OCI-LY7 (cell line): ENCODE data around the gene ACVR1. TPM values are rescaled to one million over a fixed set of nuclear protein-coding genes. Genes with fewer than 3 reads are reported as not detected.

Experiments used
- BruUV-seq: library from RNA; stranded (reverse); fragments of 400-500 nt; replicated peaks from 2 replicates; lab custom pipeline; 2021; lab: Mats Ljungman, UMichigan
- CTCF ChIA-PET: fragments of 300-600 bp; sonication (Branson Sonifier 250); formaldehyde crosslinking; loops from one replicate; lab custom pipeline; 2022; ENCODE audit warnings: antibody characterized with exemption; ENCODE audit not compliant: unreplicated experiment; lab: Charles Lee
- POLR2A ChIA-PET: fragments of 300-600 bp; sonication (Branson Sonifier 250); formaldehyde crosslinking; loops from one replicate; lab custom pipeline; 2022; ENCODE audit warnings: antibody characterized with exemption; lab: Charles Lee
- DNase-seq: peaks from one replicate; pipeline ENCODE4 v3.0.0-alpha.2; 2015; ENCODE audit warnings: low spot score
- H2AFZ ChIP-seq: fragments of 200-600 bp; sonication (generic), shearing (Covaris generic); 2 replicates; pipeline ENCODE4 v1.6.1; 2014; ENCODE audit warnings: mild to moderate bottlenecking, antibody characterized with exemption, low read length, moderate library complexity
- H3K27ac ChIP-seq: fragments of 200-600 bp; sonication (generic); 2 replicates; pipeline ENCODE4 v1.5.1; 2014; ENCODE audit warnings: mixed run types, low read depth, mild to moderate bottlenecking, moderate library complexity, low read length, inconsistent platforms; ENCODE audit not compliant: poor library complexity, severe bottlenecking
- H3K36me3 ChIP-seq: fragments of 200-600 bp; sonication (generic); 2 replicates; pipeline ENCODE4 v1.6.1; 2014; ENCODE audit warnings: mild to moderate bottlenecking, antibody characterized with exemption, low read length, moderate library complexity, mixed read lengths; ENCODE audit not compliant: insufficient read depth
- H3K4me1 ChIP-seq: fragments of 200-600 bp; sonication (generic); 2 replicates; pipeline ENCODE4 v1.5.1; 2014; ENCODE audit warnings: mild to moderate bottlenecking, low read length; ENCODE audit not compliant: insufficient read depth, poor library complexity, severe bottlenecking
- H3K4me2 ChIP-seq: fragments of 200-600 bp; sonication (generic); 2 replicates; pipeline ENCODE4 v1.6.1; 2014; ENCODE audit warnings: mild to moderate bottlenecking, low read length
- H3K4me3 ChIP-seq: fragments of 200-600 bp; sonication (generic); 2 replicates; pipeline ENCODE4 v1.5.1; 2014; ENCODE audit warnings: mild to moderate bottlenecking, low read depth, low read length; ENCODE audit not compliant: poor library complexity, severe bottlenecking
- H3K79me2 ChIP-seq: fragments of 200-600 bp; sonication (generic); 2 replicates; pipeline ENCODE4 v1.6.1; 2016; ENCODE audit warnings: low read depth, mild to moderate bottlenecking, low read length, moderate library complexity, mixed read lengths; ENCODE audit not compliant: insufficient read depth
- H3K9me2 ChIP-seq: fragments of 200-600 bp; sonication (generic); 2 replicates; pipeline ENCODE4 v1.6.1; 2016; ENCODE audit warnings: mild to moderate bottlenecking, low read length, mixed read lengths; ENCODE audit not compliant: insufficient read depth
- H3K9me3 ChIP-seq: fragments of 200-600 bp; sonication (generic); 2 replicates; pipeline ENCODE4 v1.6.1; 2014; ENCODE audit warnings: mild to moderate bottlenecking, mixed run types, low read length, mixed read lengths
- H4K20me1 ChIP-seq: fragments of 200-600 bp; sonication (generic); 2 replicates; pipeline ENCODE4 v1.6.1; 2014; ENCODE audit warnings: mild to moderate bottlenecking, antibody characterized with exemption, low read length, moderate library complexity, mixed read lengths; ENCODE audit not compliant: insufficient read depth
- EZH2phosphoT487 ChIP-seq: fragments of 200-600 bp; sonication (generic); IDR thresholded peaks from 2 replicates; pipeline ENCODE4 v1.6.1; 2018; ENCODE audit warnings: low read depth, borderline replicate concordance, mild to moderate bottlenecking, mixed run types, antibody characterized with exemption, low read length, moderate library complexity, mixed read lengths
- intact Hi-C: fragments of 100-400 bp; cut with micrococcal nuclease; formaldehyde crosslinking; loops from one replicate; pipeline ENCODE4 v1.10.0; 2022; ENCODE audit not compliant: unreplicated experiment
- total RNA-seq, 2 experiments: library from RNA; depleted of rRNA in 1 of 2; stranded (reverse); fragments of >200 nt in 1 of 2; shearing (Covaris generic) in 1 of 2; gene quantifications; 2 replicates each; pipeline ENCODE4 v1.2.3, GENCODE V29; 2014 to 2022
- TF ChIP-seq, protein P1 (sequence below): fragments of 200-600 bp; sonication (generic); conservative IDR thresholded peaks from 2 replicates; pipeline ENCODE4 v1.5.1; 2014; ENCODE audit warnings: mild to moderate bottlenecking, antibody characterized with exemption, low read length, moderate library complexity, mixed read lengths

Gene ACVR1
- total RNA-seq, 2 experiments from 2014 or later, result 0.13 to 3.9 TPM

- H3K36me3 ChIP-seq, result no peaks in the 10 kb centered on the region
- BruUV-seq, result no TSS peak
- DNase-seq, result no peak
- CTCF ChIA-PET, result no interaction called here
- intact Hi-C loops, result no loop called here
- no peak overlapping the region for H3K27ac ChIP-seq
- H3K9me3 ChIP-seq, result no peaks in the 10 kb centered on the region
- H3K4me2 ChIP-seq, result no peak overlapping the region
- H3K79me2 ChIP-seq, result no peaks in the 10 kb centered on the region
- H2AFZ ChIP-seq, result no peak overlapping the region
- no peaks in the 10 kb centered on the region for H3K9me2 ChIP-seq
- H3K4me1 ChIP-seq, result no peaks in the 10 kb centered on the region
- H4K20me1 ChIP-seq, result no peaks in the 10 kb centered on the region
- no peak overlapping the region for H3K4me3 ChIP-seq
- TF ChIP-seq, protein P1, sequence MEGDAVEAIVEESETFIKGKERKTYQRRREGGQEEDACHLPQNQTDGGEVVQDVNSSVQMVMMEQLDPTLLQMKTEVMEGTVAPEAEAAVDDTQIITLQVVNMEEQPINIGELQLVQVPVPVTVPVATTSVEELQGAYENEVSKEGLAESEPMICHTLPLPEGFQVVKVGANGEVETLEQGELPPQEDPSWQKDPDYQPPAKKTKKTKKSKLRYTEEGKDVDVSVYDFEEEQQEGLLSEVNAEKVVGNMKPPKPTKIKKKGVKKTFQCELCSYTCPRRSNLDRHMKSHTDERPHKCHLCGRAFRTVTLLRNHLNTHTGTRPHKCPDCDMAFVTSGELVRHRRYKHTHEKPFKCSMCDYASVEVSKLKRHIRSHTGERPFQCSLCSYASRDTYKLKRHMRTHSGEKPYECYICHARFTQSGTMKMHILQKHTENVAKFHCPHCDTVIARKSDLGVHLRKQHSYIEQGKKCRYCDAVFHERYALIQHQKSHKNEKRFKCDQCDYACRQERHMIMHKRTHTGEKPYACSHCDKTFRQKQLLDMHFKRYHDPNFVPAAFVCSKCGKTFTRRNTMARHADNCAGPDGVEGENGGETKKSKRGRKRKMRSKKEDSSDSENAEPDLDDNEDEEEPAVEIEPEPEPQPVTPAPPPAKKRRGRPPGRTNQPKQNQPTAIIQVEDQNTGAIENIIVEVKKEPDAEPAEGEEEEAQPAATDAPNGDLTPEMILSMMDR, result no peak
- no peak for TF ChIP-seq EZH2phosphoT487
- POLR2A ChIA-PET, result no interaction called here
Observed at GRCh38 chr2:157818227-157818626, 57.9 kb downstream of the ACVR1 start.

DNA sequence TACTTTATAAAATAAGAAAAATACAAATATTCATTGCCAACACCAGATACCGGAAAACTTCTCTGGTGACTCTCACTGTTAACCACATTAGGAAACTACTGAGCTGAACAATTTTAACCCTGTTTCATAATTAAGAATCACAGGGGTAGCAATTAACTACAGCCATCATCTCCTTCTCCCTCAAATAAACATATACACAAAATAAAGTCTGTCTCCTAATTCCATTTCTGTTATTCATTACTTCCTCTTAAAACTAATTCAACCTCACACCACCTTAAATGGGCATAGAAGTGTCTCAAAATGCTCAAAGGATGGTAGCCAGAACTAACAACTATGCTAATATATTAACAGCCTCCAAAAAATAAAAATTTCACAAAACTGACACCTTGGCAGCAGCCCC is 60.7 kb downstream of the ACVR1 start:
- Histone ChIP-seq H3K27ac (no peak overlapping the region), H3K4me1 (no peaks in the 10 kb centered on the region), H3K4me2 (no peak overlapping the region), H4K20me1 (no peaks in the 10 kb centered on the region), H3K4me3 (no peak overlapping the region), H3K9me2 (no peaks in the 10 kb centered on the region), H3K9me3 (no peaks in the 10 kb centered on the region), H2AFZ (no peak overlapping the region), H3K79me2 (no peaks in the 10 kb centered on the region), H3K36me3 (no peaks in the 10 kb centered on the region)
- TF ChIP-seq EZH2phosphoT487, result no peak
- TF ChIP-seq, protein P1, result no peak
- BruUV-seq, result no TSS peak
- intact Hi-C loops, result no loop called here
- DNase-seq, result no peak
- POLR2A ChIA-PET, result no interaction called here
- CTCF ChIA-PET, result no interaction called here

DNA sequence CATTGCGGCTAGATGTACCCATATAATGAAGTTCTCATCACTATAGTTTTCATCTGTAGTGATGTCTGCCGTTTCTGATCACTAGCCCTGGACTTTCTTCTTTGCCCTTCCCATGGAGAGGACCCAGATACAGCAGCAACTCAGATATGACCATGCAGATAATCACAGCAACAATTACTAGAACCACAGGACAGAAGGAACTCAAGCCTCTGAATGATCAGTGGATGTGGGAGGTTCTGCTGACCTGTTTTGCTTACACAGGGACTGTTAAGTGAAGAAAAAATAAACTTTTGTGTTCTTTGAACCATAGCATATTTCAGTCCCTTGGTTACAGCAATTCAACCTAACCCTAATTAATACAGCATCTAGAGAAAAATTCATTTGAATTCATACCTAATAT is 62.7 kb downstream of the ACVR1 start:
- no peaks in the 10 kb centered on the region for H3K79me2 ChIP-seq
- ChIA-PET CTCF (no interaction called here), POLR2A (no interaction called here)
- H3K9me3 ChIP-seq, result no peaks in the 10 kb centered on the region
- no peak overlapping the region for H2AFZ ChIP-seq
- no peak for DNase-seq
- H3K36me3 ChIP-seq, result no peaks in the 10 kb centered on the region
- no peaks in the 10 kb centered on the region for H4K20me1 ChIP-seq
- no peaks in the 10 kb centered on the region for H3K9me2 ChIP-seq
- no TSS peak for BruUV-seq
- no peaks in the 10 kb centered on the region for H3K4me1 ChIP-seq
- no peak overlapping the region for H3K27ac ChIP-seq
- TF ChIP-seq, protein P1, result no peak
- no peak for TF ChIP-seq EZH2phosphoT487
- H3K4me2 ChIP-seq, result no peak overlapping the region
- intact Hi-C loops, result no loop called here
- no peak overlapping the region for H3K4me3 ChIP-seq
